Epithelial cell of proximal tubule (primary cell): ENCODE measurements around the gene HIP1R. TPM values are rescaled to one million over a fixed set of nuclear protein-coding genes. Genes with fewer than 3 reads are reported as not detected.

Experiments used
- DNase-seq: peaks from one replicate; pipeline ENCODE4 v3.0.0-alpha.2; 2011; ENCODE audit warnings: low read depth
- H3K4me3 ChIP-seq: 2 replicates; pipeline ENCODE4 v1.5.1; 2011; ENCODE audit warnings: low read depth, mild to moderate bottlenecking, low read length
- total RNA-seq: library from RNA; depleted of rRNA; stranded (reverse); fragments of >200 nt; gene quantifications from 2 replicates; pipeline ENCODE4 v1.2.3, GENCODE V29; 2015
- TF ChIP-seq, protein P1 (sequence below): conservative IDR thresholded peaks from 2 replicates; pipeline ENCODE4 v1.5.1; 2012; ENCODE audit warnings: low read depth, mild to moderate bottlenecking, low read length

The HIP1R gene
- total RNA-seq, 1 donor from 2014 or later = 91.0 TPM

DNA sequence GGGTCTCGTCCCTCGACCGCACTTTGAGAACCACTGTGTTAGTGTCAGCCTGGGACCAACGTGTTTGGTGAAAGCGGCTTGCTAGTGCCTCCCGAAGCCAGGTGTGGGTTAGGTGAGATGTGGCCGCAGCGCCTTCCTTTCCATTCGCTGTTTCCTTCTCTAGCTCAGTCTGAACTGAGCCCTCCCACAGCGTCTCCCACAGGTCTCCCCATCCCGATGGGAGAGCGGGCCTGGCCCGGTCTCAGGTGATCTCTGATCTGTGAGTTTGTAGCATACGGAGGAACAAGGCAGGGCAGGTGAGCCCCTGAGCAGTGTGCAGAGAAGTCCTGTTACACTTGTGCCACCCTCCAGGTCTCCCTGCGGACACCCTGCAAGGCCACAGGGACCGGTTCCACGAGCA lies 19.3 kb downstream of the HIP1R start:
- no peak overlapping the region for H3K4me3 ChIP-seq
- DNase-seq = no peak
- TF ChIP-seq, protein P1, sequence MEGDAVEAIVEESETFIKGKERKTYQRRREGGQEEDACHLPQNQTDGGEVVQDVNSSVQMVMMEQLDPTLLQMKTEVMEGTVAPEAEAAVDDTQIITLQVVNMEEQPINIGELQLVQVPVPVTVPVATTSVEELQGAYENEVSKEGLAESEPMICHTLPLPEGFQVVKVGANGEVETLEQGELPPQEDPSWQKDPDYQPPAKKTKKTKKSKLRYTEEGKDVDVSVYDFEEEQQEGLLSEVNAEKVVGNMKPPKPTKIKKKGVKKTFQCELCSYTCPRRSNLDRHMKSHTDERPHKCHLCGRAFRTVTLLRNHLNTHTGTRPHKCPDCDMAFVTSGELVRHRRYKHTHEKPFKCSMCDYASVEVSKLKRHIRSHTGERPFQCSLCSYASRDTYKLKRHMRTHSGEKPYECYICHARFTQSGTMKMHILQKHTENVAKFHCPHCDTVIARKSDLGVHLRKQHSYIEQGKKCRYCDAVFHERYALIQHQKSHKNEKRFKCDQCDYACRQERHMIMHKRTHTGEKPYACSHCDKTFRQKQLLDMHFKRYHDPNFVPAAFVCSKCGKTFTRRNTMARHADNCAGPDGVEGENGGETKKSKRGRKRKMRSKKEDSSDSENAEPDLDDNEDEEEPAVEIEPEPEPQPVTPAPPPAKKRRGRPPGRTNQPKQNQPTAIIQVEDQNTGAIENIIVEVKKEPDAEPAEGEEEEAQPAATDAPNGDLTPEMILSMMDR = no peak

DNA sequence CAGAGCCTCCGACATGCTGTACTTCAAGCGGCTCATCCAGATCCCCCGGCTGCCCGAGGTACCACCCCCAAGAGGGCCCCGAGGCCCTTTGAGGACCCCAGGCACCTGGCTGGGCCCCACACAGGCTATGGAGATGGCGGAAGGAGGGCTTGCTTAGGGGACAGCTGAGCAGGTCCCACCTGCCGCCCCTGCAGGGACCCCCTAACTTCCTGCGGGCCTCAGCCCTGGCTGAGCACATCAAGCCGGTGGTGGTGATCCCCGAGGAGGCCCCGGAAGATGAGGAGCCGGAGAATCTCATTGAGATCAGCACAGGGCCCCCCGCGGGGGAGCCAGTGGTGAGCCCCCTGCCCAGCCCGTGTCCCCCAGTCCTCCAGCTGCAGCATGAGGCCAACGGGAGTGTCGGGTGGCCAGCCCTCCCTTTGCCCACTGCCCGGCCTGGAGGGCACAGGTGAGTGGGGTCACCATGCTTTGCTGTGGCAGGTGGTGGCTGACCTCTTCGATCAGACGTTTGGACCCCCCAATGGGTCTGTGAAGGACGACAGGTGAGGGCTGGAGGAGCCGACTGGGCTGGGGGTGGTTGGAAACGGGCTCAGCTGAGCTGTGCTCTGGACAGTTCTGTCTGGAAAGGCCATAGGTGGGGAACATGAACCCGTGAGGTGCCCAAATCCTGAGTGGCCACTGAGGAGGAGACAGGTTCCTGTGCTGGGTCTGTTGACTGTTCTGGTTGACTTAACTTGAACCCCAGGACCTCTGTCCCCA lies 20.0 kb downstream of the HIP1R start:
- no peak for DNase-seq
- no peak overlapping the region for H3K4me3 ChIP-seq
- TF ChIP-seq, protein P1 = no peak

DNA sequence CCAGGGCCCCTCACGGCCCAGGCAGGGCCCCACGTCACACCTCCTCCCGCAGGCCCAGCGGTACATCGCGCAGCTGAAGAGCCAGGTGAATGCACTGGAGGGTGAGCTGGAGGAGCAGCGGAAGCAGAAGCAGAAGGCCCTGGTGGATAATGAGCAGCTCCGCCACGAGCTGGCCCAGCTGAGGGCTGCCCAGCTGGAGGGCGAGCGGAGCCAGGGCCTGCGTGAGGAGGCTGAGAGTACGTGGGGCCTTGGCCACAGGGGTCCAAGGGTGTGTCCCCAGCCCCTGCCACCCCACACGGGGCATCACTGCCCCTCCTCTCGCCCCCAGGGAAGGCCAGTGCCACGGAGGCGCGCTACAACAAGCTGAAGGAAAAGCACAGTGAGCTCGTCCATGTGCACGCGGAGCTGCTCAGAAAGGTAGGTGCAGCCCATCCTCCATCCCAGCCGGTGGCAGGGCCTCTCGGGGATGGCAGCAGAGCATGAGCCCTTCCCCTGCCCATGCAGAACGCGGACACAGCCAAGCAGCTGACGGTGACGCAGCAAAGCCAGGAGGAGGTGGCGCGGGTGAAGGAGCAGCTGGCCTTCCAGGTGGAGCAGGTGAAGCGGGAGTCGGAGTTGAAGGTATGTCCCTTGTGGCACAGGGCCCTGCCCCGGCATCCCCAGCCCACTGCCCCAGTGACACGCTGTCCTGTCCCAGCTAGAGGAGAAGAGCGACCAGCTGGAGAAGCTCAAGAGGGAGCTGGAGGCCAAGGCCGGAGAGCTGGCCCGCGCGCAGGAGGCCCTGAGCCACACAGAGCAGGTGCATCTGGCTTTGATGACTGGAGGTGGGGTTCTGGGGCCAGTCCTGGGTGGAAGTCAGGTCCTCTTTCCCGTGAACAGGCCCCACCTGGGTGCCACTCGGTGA lies 20.9 kb downstream of the HIP1R start:
- no peak for DNase-seq
- H3K4me3 ChIP-seq = no peak overlapping the region
- TF ChIP-seq, protein P1 = no peak

- DNase-seq = no peak
- no peak overlapping the region for H3K4me3 ChIP-seq
- TF ChIP-seq, protein P1 = no peak
Measured at GRCh38 chr12:122856999-122857671, 21.9 kb downstream of the HIP1R start.

DNA sequence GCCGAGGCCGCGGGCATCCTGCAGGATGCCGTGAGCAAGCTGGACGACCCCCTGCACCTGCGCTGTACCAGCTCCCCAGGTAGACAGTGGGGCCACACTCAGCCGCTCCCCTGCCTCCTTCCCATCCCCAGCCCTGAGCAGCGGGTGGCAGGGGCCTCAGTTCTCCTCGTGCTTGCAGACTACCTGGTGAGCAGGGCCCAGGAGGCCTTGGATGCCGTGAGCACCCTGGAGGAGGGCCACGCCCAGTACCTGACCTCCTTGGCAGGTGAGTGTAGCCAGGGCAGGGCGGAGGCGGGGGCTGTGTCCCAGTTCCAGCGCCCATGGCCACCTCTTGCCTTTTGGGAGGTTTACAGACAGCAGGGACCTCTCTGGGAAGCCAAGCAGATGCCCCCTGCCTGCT lies 22.9 kb downstream of the HIP1R start:
- no peak overlapping the region for H3K4me3 ChIP-seq
- TF ChIP-seq, protein P1 = no peak
- no peak for DNase-seq

DNA sequence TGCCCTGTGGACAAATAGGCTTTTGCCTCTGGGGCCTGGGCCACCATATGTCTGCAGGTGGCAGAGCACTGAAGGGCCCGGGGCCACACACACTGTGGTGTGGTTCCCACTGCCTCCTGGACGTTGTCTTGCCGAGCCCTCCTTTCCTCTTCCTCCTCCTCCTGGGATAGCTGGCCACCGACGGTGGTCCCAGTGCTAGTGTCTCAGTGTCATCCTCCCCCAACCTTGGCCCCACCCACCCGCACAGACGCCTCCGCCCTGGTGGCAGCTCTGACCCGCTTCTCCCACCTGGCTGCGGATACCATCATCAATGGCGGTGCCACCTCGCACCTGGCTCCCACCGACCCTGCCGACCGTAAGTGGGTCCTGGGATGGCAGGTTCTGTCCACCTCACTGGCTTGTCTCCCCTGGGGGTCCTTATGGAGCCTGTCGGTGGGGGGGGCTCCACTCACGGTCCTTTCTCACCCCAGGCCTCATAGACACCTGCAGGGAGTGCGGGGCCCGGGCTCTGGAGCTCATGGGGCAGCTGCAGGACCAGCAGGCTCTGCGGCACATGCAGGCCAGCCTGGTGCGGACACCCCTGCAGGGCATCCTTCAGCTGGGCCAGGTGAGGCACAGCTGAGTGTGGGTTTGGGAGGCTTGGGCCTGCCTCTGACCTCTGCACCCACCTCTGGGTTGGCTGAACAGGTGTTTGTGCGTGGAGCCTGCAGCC lies 23.5 kb downstream of the HIP1R start:
- TF ChIP-seq, protein P1 = no peak
- no peak overlapping the region for H3K4me3 ChIP-seq
- no peak for DNase-seq
